Trophoblast cell (in vitro differentiated cells and primary cell): Measurements from ENCODE around the gene HEXIM2.

Source experiments
- DNase-seq, 2 donors: peaks; one replicate each; pipeline ENCODE4 v3.0.0-alpha.2; 2016
- H2AFZ ChIP-seq: 2 replicates; pipeline ENCODE4 v1.6.1; 2013; ENCODE audit warnings: low read length, moderate library complexity, mild to moderate bottlenecking; ENCODE audit not compliant: insufficient read depth, poor library complexity
- H2AK5ac ChIP-seq: 2 replicates; pipeline ENCODE4 v1.6.1; 2013; ENCODE audit warnings: mild to moderate bottlenecking, low read length
- H2BK120ac ChIP-seq: 2 replicates; pipeline ENCODE4 v1.6.1; 2013; ENCODE audit warnings: low read length, mild to moderate bottlenecking, moderate library complexity; ENCODE audit not compliant: insufficient read depth, poor library complexity
- H2BK12ac ChIP-seq: 2 replicates; pipeline ENCODE4 v1.6.1; 2013; ENCODE audit warnings: mild to moderate bottlenecking, low read length, moderate library complexity
- H2BK5ac ChIP-seq: 2 replicates; pipeline ENCODE4 v1.6.1; 2013; ENCODE audit warnings: low read length, low read depth, moderate library complexity, mild to moderate bottlenecking; ENCODE audit not compliant: poor library complexity
- H3K14ac ChIP-seq: 2 replicates; pipeline ENCODE4 v1.6.1; 2013; ENCODE audit warnings: mild to moderate bottlenecking, low read length
- H3K18ac ChIP-seq: 2 replicates; pipeline ENCODE4 v1.6.1; 2013; ENCODE audit warnings: mild to moderate bottlenecking, low read length
- H3K23ac ChIP-seq: 2 replicates; pipeline ENCODE4 v1.6.1; 2013; ENCODE audit warnings: low read length
- H3K27ac ChIP-seq: 2 replicates; pipeline ENCODE4 v1.5.1; 2013; ENCODE audit warnings: low read depth, mild to moderate bottlenecking, inconsistent platforms, low read length, moderate library complexity
- H3K27me3 ChIP-seq: 2 replicates; pipeline ENCODE4 v1.6.1; 2013; ENCODE audit warnings: inconsistent platforms, mild to moderate bottlenecking, low read length, moderate library complexity; ENCODE audit not compliant: insufficient read depth
- H3K36me3 ChIP-seq, 2 experiments: 1 replicate in 1 of 2; 2 replicates in 1 of 2; pipeline ENCODE4 v1.6.1; 2013; ENCODE audit warnings: low read length in 2 of 2, mild to moderate bottlenecking in 2 of 2, moderate library complexity in 1 of 2; ENCODE audit not compliant: insufficient read depth in 2 of 2, control insufficient read depth in 1 of 2
- H3K4ac ChIP-seq: 2 replicates; pipeline ENCODE4 v1.6.1; 2013; ENCODE audit warnings: low read depth, mild to moderate bottlenecking, low read length, moderate library complexity
- H3K4me1 ChIP-seq, 2 experiments: 1 replicate in 1 of 2; 2 replicates in 1 of 2; pipeline ENCODE4 v1.6.1; 2013; ENCODE audit warnings: low read length in 2 of 2, mild to moderate bottlenecking in 2 of 2, moderate library complexity in 1 of 2; ENCODE audit not compliant: insufficient read depth in 2 of 2, control insufficient read depth in 1 of 2
- H3K4me2 ChIP-seq: 2 replicates; pipeline ENCODE4 v1.6.1; 2013; ENCODE audit warnings: inconsistent platforms, mild to moderate bottlenecking, low read length, moderate library complexity
- H3K4me3 ChIP-seq: 2 replicates; pipeline ENCODE4 v1.5.1; 2013; ENCODE audit warnings: mild to moderate bottlenecking, low read depth, low read length, inconsistent platforms
- H3K79me1 ChIP-seq: one replicate; pipeline ENCODE4 v1.6.1; 2013; ENCODE audit warnings: low read length
- H3K79me2 ChIP-seq: 2 replicates; pipeline ENCODE4 v1.6.1; 2013; ENCODE audit warnings: low read length, mild to moderate bottlenecking; ENCODE audit not compliant: control insufficient read depth, insufficient read depth, poor library complexity
- H3K9ac ChIP-seq: 2 replicates; pipeline ENCODE4 v1.6.1; 2013; ENCODE audit warnings: mild to moderate bottlenecking, low read length
- H3K9me3 ChIP-seq: 2 replicates; pipeline ENCODE4 v1.6.1; 2013; ENCODE audit warnings: low read depth, mild to moderate bottlenecking, control low read depth, inconsistent platforms, low read length; ENCODE audit not compliant: insufficient read depth
- H4K12ac ChIP-seq: 2 replicates; pipeline ENCODE4 v1.6.1; 2013; ENCODE audit warnings: low read depth, mild to moderate bottlenecking, low read length, moderate library complexity
- H4K8ac ChIP-seq: 2 replicates; pipeline ENCODE4 v1.6.1; 2013; ENCODE audit warnings: low read depth, mild to moderate bottlenecking, low read length, moderate library complexity
- H4K91ac ChIP-seq: one replicate; pipeline ENCODE4 v1.6.1; 2013; ENCODE audit warnings: low read depth, mild to moderate bottlenecking, low read length, moderate library complexity
- WGBS: extraction: QIAGEN DNeasy Blood & Tissue Kit; methylation state at CpG from one replicate; pipeline ENCODE4 v1.1.7; 2013; ENCODE audit warnings: missing lambda C conversion rate; ENCODE audit not compliant: insufficient read length, insufficient coverage; ENCODE audit errors: extremely low coverage; 5-methylcytosine and 5-hydroxymethylcytosine counted together

HEXIM2 gene

GRCh38 chr17:45128331-45128730 lies 33.3 kb upstream of the HEXIM2 start:
- Histone ChIP-seq H4K91ac (peak overlapping the region; percentile 56), H3K27ac (peak overlapping the region; percentile 20), H2BK120ac (peak overlapping the region; percentile 33), H3K14ac (peak overlapping the region; percentile 59), H3K79me2 (peaks cover 4% of the 10 kb centered on the region), H3K4me2 (no peak overlapping the region), H2AFZ (peak overlapping the region; percentile 46), H3K36me3 (no peaks in the 10 kb centered on the region), H3K9ac (no peak overlapping the region), H3K79me1 (peaks cover 30% of the 10 kb centered on the region), H2BK12ac (peak overlapping the region; percentile 20), H3K4me1 (peaks cover 46 to 57% of the 10 kb centered on the region in 2 experiments), H3K9me3 (no peaks in the 10 kb centered on the region), H4K8ac (no peak overlapping the region), H3K27me3 (no peaks in the 10 kb centered on the region), H2AK5ac (peak overlapping the region; percentile 40), H3K23ac (no peak overlapping the region), H3K4ac (no peak overlapping the region), H2BK5ac (peak overlapping the region; percentile 28), H3K18ac (peak overlapping the region; percentile 8), H3K4me3 (no peak overlapping the region), H4K12ac (no peak overlapping the region)
- no peak for DNase-seq
- WGBS = no CpG with 5 or more reads among the region's 5 CpGs

- DNase-seq = peak in 1 of 2 donors; percentile 66
- H3K4me3 ChIP-seq = no peak overlapping the region
- no peak overlapping the region for H3K23ac ChIP-seq
- no CpG with 5 or more reads among the region's 2 CpGs for WGBS
- no peaks in the 10 kb centered on the region for H3K27me3 ChIP-seq
- no peak overlapping the region for H2AK5ac ChIP-seq
- no peak overlapping the region for H3K14ac ChIP-seq
- H3K27ac ChIP-seq = no peak overlapping the region
- peaks cover 30% of the 10 kb centered on the region for H3K79me1 ChIP-seq
- H3K79me2 ChIP-seq = peaks cover 4% of the 10 kb centered on the region
- H2AFZ ChIP-seq = no peak overlapping the region
- no peak overlapping the region for H2BK5ac ChIP-seq
- H3K18ac ChIP-seq = no peak overlapping the region
- no peak overlapping the region for H2BK120ac ChIP-seq
- H4K91ac ChIP-seq = peak overlapping the region; percentile 82
- H3K4me2 ChIP-seq = no peak overlapping the region
- no peak overlapping the region for H3K4ac ChIP-seq
- no peak overlapping the region for H4K8ac ChIP-seq
- H3K4me1 ChIP-seq = peaks cover 42 to 50% of the 10 kb centered on the region in 2 experiments
- no peak overlapping the region for H4K12ac ChIP-seq
- no peak overlapping the region for H3K9ac ChIP-seq
- H2BK12ac ChIP-seq = no peak overlapping the region
- H3K36me3 ChIP-seq = no peaks in the 10 kb centered on the region
- H3K9me3 ChIP-seq = no peaks in the 10 kb centered on the region
These were observed 32.7 kb upstream of the HEXIM2 start for GRCh38 chr17:45128989-45129388.

- H3K79me1 ChIP-seq = peaks cover 28% of the 10 kb centered on the region
- peak overlapping the region; percentile 32 for H4K8ac ChIP-seq
- no peak overlapping the region for H3K4me3 ChIP-seq
- no peak overlapping the region for H2AFZ ChIP-seq
- H2BK120ac ChIP-seq = peak overlapping the region; percentile 77
- peaks cover 4% of the 10 kb centered on the region for H3K79me2 ChIP-seq
- peak overlapping the region; percentile 41 for H2BK12ac ChIP-seq
- H3K4me1 ChIP-seq = peaks cover 37 to 46% of the 10 kb centered on the region in 2 experiments
- WGBS = no CpG with 5 or more reads among the region's 10 CpGs
- peak; percentile 89 to 93 for DNase-seq
- H3K4ac ChIP-seq = peak overlapping the region; percentile 19
- H3K9ac ChIP-seq = no peak overlapping the region
- no peaks in the 10 kb centered on the region for H3K36me3 ChIP-seq
- H3K27ac ChIP-seq = peak overlapping the region; percentile 43
- H3K27me3 ChIP-seq = no peaks in the 10 kb centered on the region
- H3K23ac ChIP-seq = no peak overlapping the region
- no peak overlapping the region for H4K12ac ChIP-seq
- no peak overlapping the region for H3K18ac ChIP-seq
- H2AK5ac ChIP-seq = peak overlapping the region; percentile 55
- no peaks in the 10 kb centered on the region for H3K9me3 ChIP-seq
- peak overlapping the region; percentile 65 for H2BK5ac ChIP-seq
- no peak overlapping the region for H3K4me2 ChIP-seq
- H4K91ac ChIP-seq = peak overlapping the region; percentile 82
- peak overlapping the region; percentile 13 for H3K14ac ChIP-seq
These were observed 32.2 kb upstream of the HEXIM2 start for GRCh38 chr17:45129426-45129939.

GRCh38 chr17:45129940-45130680 lies 31.6 kb upstream of the HEXIM2 start:
- Histone ChIP-seq H3K79me1 (peaks cover 27% of the 10 kb centered on the region), H2BK5ac (peak overlapping the region; percentile 65), H3K27me3 (no peaks in the 10 kb centered on the region), H3K4me3 (peak overlapping the region; percentile 23), H3K27ac (peak overlapping the region; percentile 43), H2BK120ac (peak overlapping the region; percentile 77), H3K4me1 (peaks cover 37 to 43% of the 10 kb centered on the region in 2 experiments), H3K9me3 (no peaks in the 10 kb centered on the region), H2AFZ (no peak overlapping the region), H3K79me2 (peaks cover 4% of the 10 kb centered on the region), H3K9ac (no peak overlapping the region), H3K18ac (peak overlapping the region; percentile 20), H4K91ac (peak overlapping the region; percentile 82), H3K14ac (peak overlapping the region; percentile 13), H4K8ac (peak overlapping the region; percentile 32), H4K12ac (no peak overlapping the region), H3K4ac (no peak overlapping the region), H2AK5ac (peak overlapping the region; percentile 55), H2BK12ac (peak overlapping the region; percentile 16), H3K23ac (no peak overlapping the region), H3K4me2 (no peak overlapping the region), H3K36me3 (no peaks in the 10 kb centered on the region)
- WGBS = no CpG with 5 or more reads among the region's 13 CpGs
- DNase-seq = peak; percentile 88 to 90
